Liver (tissue), 3 donors: Measurements from ENCODE around the gene PDE9A.

Source experiments
- ATF3 ChIP-seq: IDR thresholded peaks from 2 replicates; pipeline ENCODE4 v1.6.1; 2016; ENCODE audit warnings: antibody characterized with exemption
- CTCF ChIP-seq: fragments of 150-350 bp; IDR thresholded peaks from 2 replicates; pipeline ENCODE4 v1.5.1; 2017; ENCODE audit warnings: improper control_type of control experiment, low read depth, low read length; ENCODE audit not compliant: missing input control
- FOXA1 ChIP-seq: IDR thresholded peaks from 2 replicates; pipeline ENCODE4 v1.6.1; 2016; ENCODE audit warnings: antibody characterized with exemption
- GABPA ChIP-seq, 2 donors: IDR thresholded peaks in 1 of 2; conservative IDR thresholded peaks in 1 of 2; 2 replicates each; pipeline ENCODE4 v1.6.1; 2016; ENCODE audit warnings: antibody characterized with exemption in 2 of 2, mild to moderate bottlenecking in 1 of 2, moderate library complexity in 1 of 2
- JUND ChIP-seq, 2 donors: IDR thresholded peaks; 2 replicates each; pipeline ENCODE4 v1.6.1; 2016; ENCODE audit warnings: antibody characterized with exemption in 2 of 2
- MAX ChIP-seq: IDR thresholded peaks from 2 replicates; pipeline ENCODE4 v1.6.1; 2016; ENCODE audit warnings: antibody characterized with exemption
- RAD21 ChIP-seq, 2 donors: IDR thresholded peaks; 2 replicates each; pipeline ENCODE4 v1.6.1; 2016; ENCODE audit warnings: antibody characterized with exemption in 2 of 2, mild to moderate bottlenecking in 2 of 2
- REST ChIP-seq: IDR thresholded peaks from 2 replicates; pipeline ENCODE4 v1.6.1; 2016; ENCODE audit warnings: antibody characterized with exemption, mild to moderate bottlenecking
- RXRA ChIP-seq, 2 donors: IDR thresholded peaks; 2 replicates each; pipeline ENCODE4 v1.6.1; 2017 to 2018; ENCODE audit warnings: antibody characterized with exemption in 2 of 2, mild to moderate bottlenecking in 1 of 2
- SP1 ChIP-seq: IDR thresholded peaks from 2 replicates; pipeline ENCODE4 v1.6.1; 2018; ENCODE audit warnings: antibody characterized with exemption, mild to moderate bottlenecking
- donor health status: healthy.
- donor health status: healthy.

- no peak for TF ChIP-seq CTCF
- TF ChIP-seq REST: no peak
- TF ChIP-seq MAX: no peak
- TF ChIP-seq RXRA (IDR thresholded peaks at IDR 0.05): no peak
- no peak for TF ChIP-seq ATF3
- TF ChIP-seq JUND (IDR thresholded peaks at IDR 0.05): no peak
- TF ChIP-seq FOXA1: no peak
- no peak for TF ChIP-seq RAD21 (IDR thresholded peaks at IDR 0.05)
- TF ChIP-seq GABPA (IDR thresholded peaks at IDR 0.05 in 1 of 2, conservative IDR thresholded peaks at IDR 0.05 in 1 of 2): no peak
- TF ChIP-seq SP1: no peak
These were observed 26.1 kb downstream of the PDE9A start for GRCh38 chr21:42679319-42680057.
